ENCODE results near the gene ASB8.

The ASB8 gene

GRCh38 chr12:48151103-48151771, 6.1 kb downstream of the ASB8 start:
- 100% methylated on average over 1 of the region's 2 CpGs for WGBS (ENCODE audit: insufficient coverage)
- CTCF ChIA-PET: interaction anchor here (1.1 to 2.9 kb wide), 3 partner anchors 10 to 15 kb away, joined by 3 to 13 read pairs (median 3); no protein-coding TSS in a partner anchor
- Histone ChIP-seq H3K27me3 (replicated peaks in 2 of 5; ENCODE audit: control insufficient read depth in 4 of 5, insufficient read depth in 5 of 5, low read length in 4 of 5) (no peaks in the 10 kb centered on the region), H3K36me3 (ENCODE audit: control insufficient read depth in 4 of 4, insufficient read depth in 4 of 4, low read length in 3 of 4) (peaks cover 19 to 66% (median 44%) of the 10 kb centered on the region in 4 experiments), H3K9me3 (ENCODE audit: control extremely low read depth in 1 of 5, control insufficient read depth in 4 of 5, insufficient read depth in 2 of 5, low read depth in 1 of 5, low read length in 4 of 5) (no peaks in the 10 kb centered on the region), H3K27ac (ENCODE audit: insufficient read depth in 1 of 2, low read depth in 1 of 2, low read length in 2 of 2, poor library complexity in 1 of 2, severe bottlenecking in 2 of 2) (no peak overlapping the region), H3K4me1 (ENCODE audit: control extremely low read depth in 1 of 4, control insufficient read depth in 4 of 4, insufficient read depth in 4 of 4, low read length in 3 of 4) (peaks cover 1 to 3% (median 2%) of the 10 kb centered on the region in 4 experiments), H3K4me3 (ENCODE audit: control insufficient read depth in 1 of 7, extremely low read depth in 1 of 7, insufficient read depth in 4 of 7, low read depth in 2 of 7, low read length in 6 of 7) (no peak overlapping the region)
- no peak for DNase-seq
- POLR2A ChIA-PET: no interaction called here

DNA sequence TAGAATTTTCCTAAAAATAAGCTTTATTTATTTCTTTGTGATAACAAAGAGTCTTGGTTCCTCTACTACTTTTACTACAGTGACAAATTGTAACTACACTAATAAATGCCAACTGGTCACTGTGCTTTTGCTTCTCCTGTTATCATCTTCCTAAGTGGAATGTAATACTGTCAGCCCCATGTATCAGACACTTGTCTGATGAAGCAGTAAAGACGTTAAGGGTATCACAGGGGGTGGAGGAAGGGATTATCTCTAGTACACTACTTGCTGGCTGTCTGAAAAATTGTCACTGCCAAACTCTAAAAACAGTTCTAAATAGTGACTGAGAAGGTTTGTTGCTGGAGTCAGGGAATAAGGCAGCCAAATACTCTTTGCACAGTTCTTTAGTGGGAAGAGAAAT, 11.3 kb downstream of the ASB8 start:
- no peaks in the 10 kb centered on the region for H3K4me1 ChIP-seq (ENCODE audit: control extremely low read depth in 1 of 4, control insufficient read depth in 4 of 4, insufficient read depth in 4 of 4, low read length in 3 of 4)
- no peak for DNase-seq
- POLR2A ChIA-PET: no interaction called here
- H3K4me3 ChIP-seq (ENCODE audit: control insufficient read depth in 1 of 7, extremely low read depth in 1 of 7, insufficient read depth in 4 of 7, low read depth in 2 of 7, low read length in 6 of 7): no peak overlapping the region
- no peaks in the 10 kb centered on the region for H3K9me3 ChIP-seq (ENCODE audit: control extremely low read depth in 1 of 5, control insufficient read depth in 4 of 5, insufficient read depth in 2 of 5, low read depth in 1 of 5, low read length in 4 of 5)
- CTCF ChIA-PET: interaction anchor here (1.1 to 1.5 kb wide), 4 partner anchors 9 to 18 kb away, joined by 3 to 4 read pairs (median 3); no protein-coding TSS in a partner anchor
- 100% methylated on average over 1 of the region's 1 CpG for WGBS (ENCODE audit: insufficient coverage)
- no peak overlapping the region for H3K27ac ChIP-seq (ENCODE audit: insufficient read depth in 1 of 2, low read depth in 1 of 2, low read length in 2 of 2, poor library complexity in 1 of 2, severe bottlenecking in 2 of 2)
- H3K27me3 ChIP-seq (replicated peaks in 2 of 5; ENCODE audit: control insufficient read depth in 4 of 5, insufficient read depth in 5 of 5, low read length in 4 of 5): no peaks in the 10 kb centered on the region
- H3K36me3 ChIP-seq (ENCODE audit: control insufficient read depth in 4 of 4, insufficient read depth in 4 of 4, low read length in 3 of 4): peaks cover 33 to 90% (median 67%) of the 10 kb centered on the region in 4 experiments

DNA sequence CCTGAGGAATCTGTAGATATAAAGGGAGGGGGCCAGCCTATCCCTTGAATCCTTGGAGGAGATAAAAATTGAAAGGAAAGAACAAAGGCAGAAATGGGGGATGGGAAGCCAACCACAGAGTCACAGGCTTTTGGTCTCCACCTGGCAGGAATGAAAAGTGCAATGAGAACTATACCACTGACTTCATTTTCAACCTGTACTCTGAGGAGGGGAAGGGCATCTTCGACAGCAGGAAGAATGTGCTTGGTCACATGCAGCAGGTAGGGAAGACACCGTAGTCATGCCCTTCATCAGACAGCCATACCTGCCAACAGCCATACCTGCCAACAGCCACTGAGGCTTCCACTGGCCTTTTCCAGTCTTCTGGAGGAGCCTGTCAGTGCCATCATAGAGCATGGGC, 13.4 kb downstream of the ASB8 start:
- H3K4me3 ChIP-seq (ENCODE audit: control insufficient read depth in 1 of 7, extremely low read depth in 1 of 7, insufficient read depth in 4 of 7, low read depth in 2 of 7, low read length in 6 of 7): no peak overlapping the region
- no peak overlapping the region for H3K27ac ChIP-seq (ENCODE audit: insufficient read depth in 1 of 2, low read depth in 1 of 2, low read length in 2 of 2, poor library complexity in 1 of 2, severe bottlenecking in 2 of 2)
- 100% methylated on average over 2 of the region's 2 CpGs for WGBS (ENCODE audit: insufficient coverage)
- CTCF ChIA-PET: interaction anchor here (1.0 kb wide), 1 partner anchor 362 kb away, joined by 3 read pairs; no protein-coding TSS in a partner anchor
- no peak for DNase-seq
- no peaks in the 10 kb centered on the region for H3K9me3 ChIP-seq (ENCODE audit: control extremely low read depth in 1 of 5, control insufficient read depth in 4 of 5, insufficient read depth in 2 of 5, low read depth in 1 of 5, low read length in 4 of 5)
- no peaks in the 10 kb centered on the region for H3K27me3 ChIP-seq (replicated peaks in 2 of 5; ENCODE audit: control insufficient read depth in 4 of 5, insufficient read depth in 5 of 5, low read length in 4 of 5)
- H3K4me1 ChIP-seq (ENCODE audit: control extremely low read depth in 1 of 4, control insufficient read depth in 4 of 4, insufficient read depth in 4 of 4, low read length in 3 of 4): no peaks in the 10 kb centered on the region
- POLR2A ChIA-PET: no interaction called here
- H3K36me3 ChIP-seq (ENCODE audit: control insufficient read depth in 4 of 4, insufficient read depth in 4 of 4, low read length in 3 of 4): peaks cover 23 to 89% (median 61%) of the 10 kb centered on the region in 4 experiments

GRCh38 chr12:48142818-48143674, 14.3 kb downstream of the ASB8 start:
- no peak overlapping the region for H3K4me3 ChIP-seq (ENCODE audit: control insufficient read depth in 1 of 7, extremely low read depth in 1 of 7, insufficient read depth in 4 of 7, low read depth in 2 of 7, low read length in 6 of 7)
- H3K36me3 ChIP-seq (ENCODE audit: control insufficient read depth in 4 of 4, insufficient read depth in 4 of 4, low read length in 3 of 4): peaks cover 26 to 90% (median 59%) of the 10 kb centered on the region in 4 experiments
- H3K9me3 ChIP-seq (ENCODE audit: control extremely low read depth in 1 of 5, control insufficient read depth in 4 of 5, insufficient read depth in 2 of 5, low read depth in 1 of 5, low read length in 4 of 5): no peaks in the 10 kb centered on the region
- 93% methylated on average over 7 of the region's 7 CpGs for WGBS (ENCODE audit: insufficient coverage)
- POLR2A ChIA-PET: no interaction called here
- no peaks in the 10 kb centered on the region for H3K4me1 ChIP-seq (ENCODE audit: control extremely low read depth in 1 of 4, control insufficient read depth in 4 of 4, insufficient read depth in 4 of 4, low read length in 3 of 4)
- no peak overlapping the region for H3K27ac ChIP-seq (ENCODE audit: insufficient read depth in 1 of 2, low read depth in 1 of 2, low read length in 2 of 2, poor library complexity in 1 of 2, severe bottlenecking in 2 of 2)
- DNase-seq: no peak
- CTCF ChIA-PET: interaction anchor here (0.8 to 2.3 kb wide), 4 partner anchors 14 to 361 kb away, joined by 3 to 6 read pairs (median 4); no protein-coding TSS in a partner anchor
- no peaks in the 10 kb centered on the region for H3K27me3 ChIP-seq (replicated peaks in 2 of 5; ENCODE audit: control insufficient read depth in 4 of 5, insufficient read depth in 5 of 5, low read length in 4 of 5)

- CTCF ChIA-PET: no interaction called here
- peaks cover 21 to 81% (median 38%) of the 10 kb centered on the region in 4 experiments for H3K36me3 ChIP-seq (ENCODE audit: control insufficient read depth in 4 of 4, insufficient read depth in 4 of 4, low read length in 3 of 4)
Measured at GRCh38 chr12:48135027-48135426, 22.3 kb downstream of the ASB8 start.

GRCh38 chr12:48132826-48133225, 24.5 kb downstream of the ASB8 start:
- ChIA-PET CTCF (interaction anchor here (1.1 to 1.2 kb wide), 2 partner anchors 8 to 13 kb away, joined by 3 read pairs; no protein-coding TSS in a partner anchor), POLR2A (no interaction called here)
- no peak overlapping the region for H3K4me3 ChIP-seq (ENCODE audit: control insufficient read depth in 1 of 7, extremely low read depth in 1 of 7, insufficient read depth in 4 of 7, low read depth in 2 of 7, low read length in 6 of 7)
- H3K4me1 ChIP-seq (ENCODE audit: control extremely low read depth in 1 of 4, control insufficient read depth in 4 of 4, insufficient read depth in 4 of 4, low read length in 3 of 4): peaks cover 0 to 4% (median 0%) of the 10 kb centered on the region in 4 experiments
- no peaks in the 10 kb centered on the region for H3K27me3 ChIP-seq (replicated peaks in 2 of 5; ENCODE audit: control insufficient read depth in 4 of 5, insufficient read depth in 5 of 5, low read length in 4 of 5)
- no peak overlapping the region for H3K27ac ChIP-seq (ENCODE audit: insufficient read depth in 1 of 2, low read depth in 1 of 2, low read length in 2 of 2, poor library complexity in 1 of 2, severe bottlenecking in 2 of 2)
- DNase-seq: no peak
- peaks cover 21 to 70% (median 30%) of the 10 kb centered on the region in 4 experiments for H3K36me3 ChIP-seq (ENCODE audit: control insufficient read depth in 4 of 4, insufficient read depth in 4 of 4, low read length in 3 of 4)
- no peaks in the 10 kb centered on the region for H3K9me3 ChIP-seq (ENCODE audit: control extremely low read depth in 1 of 5, control insufficient read depth in 4 of 5, insufficient read depth in 2 of 5, low read depth in 1 of 5, low read length in 4 of 5)
- WGBS (ENCODE audit: insufficient coverage): 95% methylated on average over 14 of the region's 14 CpGs

More at GRCh38 chr12:48135027-48135426, 22.3 kb downstream of the ASB8 start:
- H3K27ac ChIP-seq (ENCODE audit: insufficient read depth in 1 of 2, low read depth in 1 of 2, low read length in 2 of 2, poor library complexity in 1 of 2, severe bottlenecking in 2 of 2): no peak overlapping the region
- POLR2A ChIA-PET: no interaction called here
- no peak overlapping the region for H3K4me3 ChIP-seq (ENCODE audit: control insufficient read depth in 1 of 7, extremely low read depth in 1 of 7, insufficient read depth in 4 of 7, low read depth in 2 of 7, low read length in 6 of 7)
- H3K27me3 ChIP-seq (replicated peaks in 2 of 5; ENCODE audit: control insufficient read depth in 4 of 5, insufficient read depth in 5 of 5, low read length in 4 of 5): no peaks in the 10 kb centered on the region
- no peaks in the 10 kb centered on the region for H3K9me3 ChIP-seq (ENCODE audit: control extremely low read depth in 1 of 5, control insufficient read depth in 4 of 5, insufficient read depth in 2 of 5, low read depth in 1 of 5, low read length in 4 of 5)
- 100% methylated on average over 4 of the region's 5 CpGs for whole genome bisulfite sequencing (ENCODE audit: insufficient coverage)
- no peak for DNase-seq
- H3K4me1 ChIP-seq (ENCODE audit: control extremely low read depth in 1 of 4, control insufficient read depth in 4 of 4, insufficient read depth in 4 of 4, low read length in 3 of 4): peaks cover 0 to 4% (median 0%) of the 10 kb centered on the region in 4 experiments
